BJ (cell line): ENCODE measurements around the gene SEC31B. TPM values are rescaled to one million over a fixed set of nuclear protein-coding genes. Genes with fewer than 3 reads are reported as not detected.

Experiments
- CTCF ChIA-PET: fragments of 350-600 bp; formaldehyde crosslinking; extraction: SDS; loops from one replicate; lab custom pipeline; 2021; ENCODE audit warnings: antibody characterized with exemption, inconsistent platforms; lab: Yijun Ruan, JAX
- POLR2A ChIA-PET: fragments of 300-600 bp; sonication (Branson Sonifier 250); formaldehyde crosslinking; extraction: SDS; loops from one replicate; lab custom pipeline; 2021; ENCODE audit warnings: antibody characterized with exemption; lab: Charles Lee
- DNase-seq: peaks from one replicate; pipeline ENCODE4 v3.0.0-alpha.2; 2011; ENCODE audit warnings: low read depth
- H3K27me3 ChIP-seq: 2 replicates; pipeline ENCODE4 v1.6.0; 2011; ENCODE audit warnings: low read length; ENCODE audit not compliant: control insufficient read depth, insufficient read depth
- H3K36me3 ChIP-seq: 2 replicates; pipeline ENCODE4 v1.5.1; 2011; ENCODE audit warnings: low read length; ENCODE audit not compliant: control insufficient read depth, insufficient read depth
- H3K4me3 ChIP-seq: 2 replicates; pipeline ENCODE4 v1.5.1; 2011; ENCODE audit warnings: low read depth, mild to moderate bottlenecking, control low read depth, low read length
- polyA plus RNA-seq: library from polyadenylated mRNA; depleted of rRNA; stranded (reverse); fragments of >200 nt; gene quantifications from 2 replicates; pipeline ENCODE4 v1.2.3, GENCODE V29; 2011
- TF ChIP-seq, protein P1 (sequence below): IDR thresholded peaks from 2 replicates; pipeline ENCODE4 v1.5.1; 2011; ENCODE audit warnings: low read depth, mild to moderate bottlenecking, control low read depth, inconsistent platforms, low read length, moderate library complexity; ENCODE audit not compliant: insufficient read depth

Gene SEC31B
- polyA plus RNA-seq, 1 experiment, result 8.3 TPM

DNA sequence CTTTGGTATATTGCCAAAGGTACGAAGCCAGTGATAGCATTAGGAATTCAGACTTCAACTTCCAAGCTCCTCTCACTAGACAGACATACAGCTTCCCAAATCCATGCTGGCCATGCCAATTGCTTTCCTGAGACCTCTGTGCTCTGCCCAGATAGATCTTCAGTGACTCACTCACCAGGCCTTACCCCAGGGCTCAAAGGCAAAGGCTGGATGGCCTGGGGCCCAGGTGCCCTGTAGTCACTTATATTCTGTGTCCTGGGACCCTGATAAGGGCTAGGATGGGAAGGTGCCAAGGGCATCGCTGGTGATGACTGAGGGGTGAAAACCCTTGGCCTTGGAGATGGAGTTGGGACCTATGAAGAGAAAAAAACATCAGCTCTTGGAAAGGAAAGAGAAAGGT, 29.1 kb downstream of the SEC31B start:
- TF ChIP-seq, protein P1, sequence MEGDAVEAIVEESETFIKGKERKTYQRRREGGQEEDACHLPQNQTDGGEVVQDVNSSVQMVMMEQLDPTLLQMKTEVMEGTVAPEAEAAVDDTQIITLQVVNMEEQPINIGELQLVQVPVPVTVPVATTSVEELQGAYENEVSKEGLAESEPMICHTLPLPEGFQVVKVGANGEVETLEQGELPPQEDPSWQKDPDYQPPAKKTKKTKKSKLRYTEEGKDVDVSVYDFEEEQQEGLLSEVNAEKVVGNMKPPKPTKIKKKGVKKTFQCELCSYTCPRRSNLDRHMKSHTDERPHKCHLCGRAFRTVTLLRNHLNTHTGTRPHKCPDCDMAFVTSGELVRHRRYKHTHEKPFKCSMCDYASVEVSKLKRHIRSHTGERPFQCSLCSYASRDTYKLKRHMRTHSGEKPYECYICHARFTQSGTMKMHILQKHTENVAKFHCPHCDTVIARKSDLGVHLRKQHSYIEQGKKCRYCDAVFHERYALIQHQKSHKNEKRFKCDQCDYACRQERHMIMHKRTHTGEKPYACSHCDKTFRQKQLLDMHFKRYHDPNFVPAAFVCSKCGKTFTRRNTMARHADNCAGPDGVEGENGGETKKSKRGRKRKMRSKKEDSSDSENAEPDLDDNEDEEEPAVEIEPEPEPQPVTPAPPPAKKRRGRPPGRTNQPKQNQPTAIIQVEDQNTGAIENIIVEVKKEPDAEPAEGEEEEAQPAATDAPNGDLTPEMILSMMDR, result no peak
- CTCF ChIA-PET, result interaction anchor here (1.1 to 30.3 kb wide), 3 partner anchors 6 to 58 kb away, joined by 3 to 386 read pairs (median 4); no protein-coding TSS in a partner anchor
- POLR2A ChIA-PET, result no interaction called here

DNA sequence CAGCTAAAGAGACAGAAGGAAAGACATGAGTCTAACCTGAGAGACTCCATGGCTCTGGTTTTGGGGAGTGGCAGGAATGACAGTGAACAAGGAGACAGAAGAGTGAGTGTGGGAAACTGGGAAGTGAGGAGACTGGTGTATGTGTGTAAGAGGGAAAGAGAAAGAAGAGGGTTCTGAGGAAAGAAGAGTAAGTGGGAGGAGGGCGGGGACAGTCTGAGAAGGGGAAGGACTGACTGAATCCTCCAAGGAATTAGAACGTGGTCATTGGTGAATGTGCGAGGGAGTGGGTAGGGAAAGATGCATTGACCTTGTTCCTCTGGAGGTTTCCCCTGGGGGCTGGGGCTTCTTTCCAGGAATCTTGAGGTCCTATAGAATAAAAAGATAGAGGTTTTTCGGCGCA, 30.3 kb downstream of the SEC31B start:
- ChIA-PET POLR2A (no interaction called here), CTCF (interaction anchor here (10.4 to 30.3 kb wide), 2 partner anchors 5 to 15 kb away, joined by 386 read pairs; no protein-coding TSS in a partner anchor)
- no peaks in the 10 kb centered on the region for H3K27me3 ChIP-seq
- no peak overlapping the region for H3K4me3 ChIP-seq
- peaks cover 14% of the 10 kb centered on the region for H3K36me3 ChIP-seq
- TF ChIP-seq, protein P1, result no peak
- no peak for DNase-seq

More for the DNA sequence above, 29.1 kb downstream of the SEC31B start:
- no peaks in the 10 kb centered on the region for H3K27me3 ChIP-seq
- DNase-seq, result no peak
- H3K4me3 ChIP-seq, result no peak overlapping the region
- peaks cover 14% of the 10 kb centered on the region for H3K36me3 ChIP-seq

DNA sequence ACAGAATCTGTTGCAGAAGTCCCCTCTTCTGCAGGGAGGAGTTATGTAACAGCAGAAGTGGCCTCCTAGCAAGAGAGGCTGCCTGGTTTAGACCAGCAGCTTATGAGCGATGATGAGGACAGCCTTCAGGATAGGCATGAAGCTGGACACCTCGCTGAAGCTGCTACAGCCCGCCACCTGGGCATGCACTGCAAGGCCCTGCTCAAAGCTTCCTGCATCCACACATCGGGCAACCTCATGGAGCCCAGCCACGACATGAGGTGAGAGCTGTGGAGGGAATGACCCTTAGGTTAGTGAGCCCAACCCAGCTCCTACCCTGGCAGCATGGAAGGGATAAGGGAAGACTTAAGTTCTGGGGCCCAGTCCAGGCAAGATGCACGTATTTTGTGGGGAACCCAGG, 32.1 kb downstream of the SEC31B start:
- TF ChIP-seq, protein P1, result no peak
- ChIA-PET CTCF (interaction anchor here (10.4 kb wide), 1 partner anchor 17 kb away, joined by 386 read pairs; no protein-coding TSS in a partner anchor), POLR2A (no interaction called here)

DNA sequence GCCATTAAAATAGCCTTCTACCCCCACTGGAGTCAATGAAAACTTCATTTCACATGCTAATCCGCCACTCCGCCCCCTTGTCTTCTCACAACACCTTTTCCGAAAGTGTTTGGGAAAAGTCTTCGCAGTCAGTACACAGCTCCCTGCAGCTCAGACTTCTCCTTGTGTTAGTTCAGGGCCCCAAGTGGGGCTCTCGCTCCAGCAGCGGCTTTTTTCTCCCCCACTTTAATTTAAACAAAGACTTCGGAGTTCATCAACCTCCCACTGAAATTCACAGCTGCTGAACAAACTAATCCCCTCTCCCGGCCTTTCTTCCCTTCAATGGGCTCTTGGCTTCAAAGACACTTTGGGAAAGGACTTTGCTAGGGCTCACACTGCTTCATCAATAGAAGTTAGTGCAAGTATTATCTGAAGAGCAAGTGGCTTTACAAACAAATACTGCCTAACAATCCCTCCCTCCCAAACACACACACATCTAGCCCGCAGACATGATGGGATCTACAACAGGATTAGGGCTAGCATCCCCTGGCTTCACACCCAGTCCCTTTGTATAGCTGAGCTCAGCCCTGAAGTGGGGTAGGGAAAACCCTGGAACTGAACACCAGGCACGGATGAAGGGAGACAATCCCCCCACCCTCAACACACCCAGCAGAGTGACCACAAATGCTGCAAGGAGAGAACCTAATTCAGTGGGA, 33.7 kb downstream of the SEC31B start:
- TF ChIP-seq, protein P1, result no peak
- CTCF ChIA-PET, result interaction anchor here (1.4 to 10.4 kb wide), 3 partner anchors 10 to 52 kb away, joined by 3 to 386 read pairs (median 4); no protein-coding TSS in a partner anchor

More for the DNA sequence above, 32.1 kb downstream of the SEC31B start:
- no peak overlapping the region for H3K4me3 ChIP-seq
- H3K27me3 ChIP-seq, result peaks cover 4% of the 10 kb centered on the region; the same call in 1 of the 2 replicates
- peaks cover 14% of the 10 kb centered on the region for H3K36me3 ChIP-seq
- no peak for DNase-seq

DNA sequence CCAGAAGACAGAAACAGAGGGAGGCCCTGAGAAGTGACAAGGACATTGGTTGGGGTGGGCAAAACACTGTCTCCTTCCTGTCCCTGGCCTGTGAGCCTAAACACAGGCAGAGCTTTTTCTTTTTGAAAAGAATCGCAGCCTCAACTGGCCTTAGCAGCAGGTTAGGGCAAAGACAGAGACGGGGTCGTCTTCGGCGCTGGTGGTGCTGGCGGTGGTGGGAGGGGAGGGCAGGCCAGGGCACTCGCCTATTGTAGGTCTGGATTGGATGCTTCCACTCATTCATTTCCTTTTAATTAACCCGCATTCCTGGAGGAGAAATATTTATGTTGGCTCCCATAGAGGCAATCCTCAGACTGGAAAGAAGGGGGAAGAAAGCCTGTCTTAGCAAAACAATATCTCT, 34.3 kb downstream of the SEC31B start:
- TF ChIP-seq, protein P1, result no peak
- ChIA-PET CTCF (interaction anchor here (1.4 to 10.4 kb wide), 3 partner anchors 9 to 51 kb away, joined by 3 to 386 read pairs (median 4); no protein-coding TSS in a partner anchor), POLR2A (no interaction called here)
- no peak overlapping the region for H3K4me3 ChIP-seq
- peaks cover 14% of the 10 kb centered on the region for H3K36me3 ChIP-seq
- DNase-seq, result no peak
- H3K27me3 ChIP-seq, result peaks cover 9% of the 10 kb centered on the region

More for the DNA sequence above, 33.7 kb downstream of the SEC31B start:
- H3K36me3 ChIP-seq, result peaks cover 14% of the 10 kb centered on the region
- peaks cover 4% of the 10 kb centered on the region; the same call in 1 of the 2 replicates for H3K27me3 ChIP-seq
- DNase-seq, result no peak
- POLR2A ChIA-PET, result no interaction called here
- no peak overlapping the region for H3K4me3 ChIP-seq
